ENCODE measurements around the gene GLIS1. TPM values are rescaled to one million over a fixed set of nuclear protein-coding genes. Genes with fewer than 3 reads are reported as not detected.

GLIS1 gene
- total and polyA plus RNA-seq, 10 of the 15 experiments (the other 5 are each of a cell fraction or from before 2014, with no cell fraction given), result not detected

DNA sequence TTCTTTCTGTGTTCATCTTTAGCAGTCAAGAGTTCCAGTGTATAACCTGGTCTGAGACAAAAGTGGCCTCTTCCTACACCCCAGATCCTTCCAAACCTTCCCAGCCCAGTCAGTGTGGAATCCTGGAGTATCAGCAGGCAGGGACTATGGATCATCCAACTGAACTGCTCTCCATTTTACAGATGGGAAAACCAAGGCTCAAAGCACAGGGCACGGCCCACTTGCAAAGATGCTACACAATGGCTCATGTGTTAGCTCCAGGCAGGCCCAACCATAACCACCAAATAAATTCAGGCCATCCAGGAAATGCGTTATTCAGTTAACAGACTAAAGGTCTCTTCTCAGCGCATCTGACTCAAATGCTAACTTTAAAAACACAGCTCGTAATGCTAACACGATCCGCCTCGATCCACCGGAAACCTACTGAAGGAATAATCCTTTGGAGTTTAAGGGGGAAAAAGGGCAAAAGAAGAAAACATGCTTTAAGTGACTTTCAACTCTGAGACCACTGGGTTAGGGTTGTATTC lies 7.1 kb downstream of the GLIS1 start:
- 68% methylated on average over 8 of the region's 8 CpGs for WGBS (ENCODE audit: insufficient coverage, insufficient replicate concordance, low lambda C conversion rate, missing lambda C conversion rate)
- Histone ChIP-seq H2AFZ (ENCODE audit: control insufficient read depth, low read depth, low read length) (no peak overlapping the region), H3K36me3 (ENCODE audit: control insufficient read depth in 2 of 2, insufficient read depth in 2 of 2, low read length in 1 of 2) (no peaks in the 10 kb centered on the region), H4K20me1 (ENCODE audit: control insufficient read depth, insufficient read depth) (no peaks in the 10 kb centered on the region; the same call in 1 of the 2 replicates), H3K4me2 (ENCODE audit: control insufficient read depth, insufficient read depth) (no peak overlapping the region), H3K27ac (ENCODE audit: control insufficient read depth, insufficient read depth) (no peak overlapping the region), H3K4me3 (no peak overlapping the region), H3K9me3 (replicated peaks; ENCODE audit: control insufficient read depth, insufficient read depth, low read length) (no peaks in the 10 kb centered on the region), H3K27me3 (replicated peaks in 1 of 2; ENCODE audit: control insufficient read depth in 2 of 2, insufficient read depth in 2 of 2, low read length in 1 of 2) (peaks cover 0 to 4% of the 10 kb centered on the region in 2 experiments; a peak in 2 of 4 replicates), H3K79me2 (ENCODE audit: control insufficient read depth, insufficient read depth, low read length) (no peaks in the 10 kb centered on the region), H3K9ac (ENCODE audit: control insufficient read depth, insufficient read depth, low read length) (no peak overlapping the region), H3K4me1 (ENCODE audit: control insufficient read depth, insufficient read depth, low read length) (no peaks in the 10 kb centered on the region)
- ATAC-seq (no peak), FAIRE-seq (no peak), DNase-seq (ENCODE audit: low read depth, low spot score) (no peak)
- in situ Hi-C loops (cut with MboI) (no loop called here), intact Hi-C loops (cut with micrococcal nuclease; ENCODE audit: unreplicated experiment) (no loop called here)
- SMC1A ChIA-PET (ENCODE audit: uncharacterized antibody, unreplicated experiment), result interaction anchor here (0.8 kb wide), 1 partner anchor 22 kb away, joined by 3 read pairs; no protein-coding TSS in a partner anchor
- no peak for TF ChIP-seq NFXL1 (IDR thresholded peaks at IDR 0.05; ENCODE audit: borderline replicate concordance)
- no peak for TF ChIP-seq BMI1 (IDR thresholded peaks at IDR 0.05; ENCODE audit: borderline replicate concordance)
- TF ChIP-seq NRF1 (conservative IDR thresholded peaks at IDR 0.05; ENCODE audit: low read depth, low read length), result no peak
- TF ChIP-seq ZSCAN29 (IDR thresholded peaks at IDR 0.05), result no peak
- TF ChIP-seq, protein P1, sequence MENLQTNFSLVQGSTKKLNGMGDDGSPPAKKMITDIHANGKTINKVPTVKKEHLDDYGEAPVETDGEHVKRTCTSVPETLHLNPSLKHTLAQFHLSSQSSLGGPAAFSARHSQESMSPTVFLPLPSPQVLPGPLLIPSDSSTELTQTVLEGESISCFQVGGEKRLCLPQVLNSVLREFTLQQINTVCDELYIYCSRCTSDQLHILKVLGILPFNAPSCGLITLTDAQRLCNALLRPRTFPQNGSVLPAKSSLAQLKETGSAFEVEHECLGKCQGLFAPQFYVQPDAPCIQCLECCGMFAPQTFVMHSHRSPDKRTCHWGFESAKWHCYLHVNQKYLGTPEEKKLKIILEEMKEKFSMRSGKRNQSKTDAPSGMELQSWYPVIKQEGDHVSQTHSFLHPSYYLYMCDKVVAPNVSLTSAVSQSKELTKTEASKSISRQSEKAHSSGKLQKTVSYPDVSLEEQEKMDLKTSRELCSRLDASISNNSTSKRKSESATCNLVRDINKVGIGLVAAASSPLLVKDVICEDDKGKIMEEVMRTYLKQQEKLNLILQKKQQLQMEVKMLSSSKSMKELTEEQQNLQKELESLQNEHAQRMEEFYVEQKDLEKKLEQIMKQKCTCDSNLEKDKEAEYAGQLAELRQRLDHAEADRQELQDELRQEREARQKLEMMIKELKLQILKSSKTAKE (IDR thresholded peaks at IDR 0.05; ENCODE audit: low read depth, poor library complexity, severe bottlenecking), result no peak
- TF ChIP-seq KDM1A (IDR thresholded peaks at IDR 0.05; ENCODE audit: borderline replicate concordance), result no peak
- TF ChIP-seq PAX8 (IDR thresholded peaks at IDR 0.05), result no peak
- TF ChIP-seq BRCA1 (IDR thresholded peaks at IDR 0.05; ENCODE audit: low read depth, low read length), result no peak
- TF ChIP-seq EED (IDR thresholded peaks at IDR 0.05; ENCODE audit: low read depth), result no peak
- no peak for TF ChIP-seq RBBP5 (conservative IDR thresholded peaks at IDR 0.05)
- POLR2A ChIA-PET, result no interaction called here
- CTCF ChIA-PET, result no interaction called here
- no TSS peak for BruUV-seq (replicated peaks)
- RAD21 ChIA-PET (ENCODE audit: unreplicated experiment), result no interaction called here

Data from GM12878 (cell line).